ENCODE measurements around the gene SSX1.
"Not testable (repeated sequence)": the region's sequence is repeated elsewhere in the genome, so short reads cannot be mapped to it uniquely, and the experiment has no call there.

The SSX1 gene, protein sequence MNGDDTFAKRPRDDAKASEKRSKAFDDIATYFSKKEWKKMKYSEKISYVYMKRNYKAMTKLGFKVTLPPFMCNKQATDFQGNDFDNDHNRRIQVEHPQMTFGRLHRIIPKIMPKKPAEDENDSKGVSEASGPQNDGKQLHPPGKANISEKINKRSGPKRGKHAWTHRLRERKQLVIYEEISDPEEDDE

DNA sequence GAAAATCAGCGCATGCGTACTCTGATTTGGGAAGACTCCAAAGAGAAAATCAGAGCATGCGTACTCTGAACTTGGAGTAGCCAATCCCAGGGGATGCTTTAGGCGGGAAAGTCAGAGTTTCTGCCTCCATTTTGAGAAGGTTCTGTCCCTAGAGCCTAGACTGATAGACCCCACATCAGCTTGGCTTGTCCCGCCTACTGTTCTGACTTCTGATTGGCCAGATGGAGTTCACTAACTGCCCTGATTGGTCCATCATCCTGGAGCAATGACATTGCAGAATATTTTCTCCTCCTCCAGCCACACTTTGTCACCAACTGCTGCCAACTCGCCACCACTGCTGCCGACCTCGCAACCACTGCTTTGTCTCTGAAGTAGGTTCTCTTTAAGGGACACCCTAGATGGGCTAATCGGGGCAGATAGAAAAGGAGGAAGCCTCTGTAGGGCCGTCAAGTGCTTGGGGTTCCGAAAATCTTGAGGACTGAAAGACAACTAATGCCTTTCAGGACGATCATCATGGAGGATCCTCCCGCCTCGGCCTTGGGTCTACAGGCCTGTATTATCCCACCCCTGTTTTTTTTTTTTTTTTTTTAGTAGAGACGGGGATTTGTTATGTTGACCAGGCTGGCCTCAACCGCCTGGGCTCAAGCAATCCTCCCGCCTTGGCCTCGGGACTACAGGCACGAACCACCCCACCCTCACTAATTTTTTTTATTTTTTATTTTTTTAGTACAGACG, at the start of gene SSX1:
Gene SSX1 (plus strand): TSS at position 331 of the 735 bp plus-strand sequence. CDS start 1,850 bp downstream, outside the sequence.
- DNase-seq, result not testable (repeated sequence)

DNA sequence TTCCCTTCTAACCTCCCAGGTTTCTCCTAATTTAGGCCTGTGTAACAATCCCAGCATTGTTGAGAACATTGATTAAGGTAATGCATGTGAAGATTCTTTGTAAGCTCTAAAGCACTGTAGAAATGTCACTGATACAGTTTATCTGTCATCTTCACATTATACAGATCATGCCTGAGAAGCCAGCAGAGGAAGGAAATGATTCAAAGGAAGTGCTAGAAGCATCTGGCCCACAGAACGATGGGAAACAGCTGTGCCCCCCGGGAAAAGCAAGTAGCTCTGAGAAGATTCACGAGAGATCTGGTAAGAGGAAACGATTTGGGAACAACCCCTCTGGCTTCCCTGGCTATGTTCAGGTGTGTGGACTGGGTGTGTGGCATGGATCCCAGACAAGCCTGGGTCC, 40.9 kb upstream of the SSX1 start:
- not testable (repeated sequence) for DNase-seq

DNA sequence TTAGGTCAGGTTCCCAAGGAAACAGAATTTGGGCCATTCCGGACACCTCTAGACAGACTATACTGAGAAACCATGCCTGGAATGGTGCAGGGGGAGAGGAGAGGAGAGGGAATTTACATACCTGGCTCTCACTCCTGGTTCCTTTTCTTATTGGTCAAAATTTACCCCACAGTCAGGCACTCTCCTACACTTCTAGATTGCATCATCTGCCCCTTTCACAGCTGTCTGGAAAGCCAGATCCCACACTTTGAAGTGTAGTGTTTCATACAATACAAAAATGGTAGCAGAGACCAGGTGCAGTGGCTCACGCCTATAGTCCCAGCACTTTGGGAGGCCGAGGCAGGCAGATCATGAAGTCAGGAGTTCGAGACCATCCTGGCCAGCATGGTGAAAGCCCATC, 31.0 kb upstream of the SSX1 start:
- not testable (repeated sequence) for DNase-seq

DNA sequence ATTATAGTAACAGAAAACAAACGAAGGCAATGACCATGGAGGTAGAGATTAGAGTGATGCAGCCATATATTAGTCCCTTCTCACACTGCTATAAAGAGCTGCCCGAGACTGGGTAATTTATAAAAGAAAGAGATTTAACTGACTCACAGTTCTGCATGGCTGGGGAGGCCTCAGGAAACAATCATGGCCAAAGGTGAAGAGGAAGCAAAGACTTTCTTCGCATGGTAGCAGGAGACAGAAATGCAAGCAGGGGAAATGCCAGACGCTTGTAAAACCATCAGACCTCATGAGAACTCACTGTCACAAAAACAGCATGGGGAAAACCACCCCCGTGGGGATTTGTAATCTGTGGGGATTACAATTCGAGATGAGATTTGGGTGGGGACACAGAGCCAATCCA, 2.2 kb upstream of the SSX1 start:
- not testable (repeated sequence) for DNase-seq

DNA sequence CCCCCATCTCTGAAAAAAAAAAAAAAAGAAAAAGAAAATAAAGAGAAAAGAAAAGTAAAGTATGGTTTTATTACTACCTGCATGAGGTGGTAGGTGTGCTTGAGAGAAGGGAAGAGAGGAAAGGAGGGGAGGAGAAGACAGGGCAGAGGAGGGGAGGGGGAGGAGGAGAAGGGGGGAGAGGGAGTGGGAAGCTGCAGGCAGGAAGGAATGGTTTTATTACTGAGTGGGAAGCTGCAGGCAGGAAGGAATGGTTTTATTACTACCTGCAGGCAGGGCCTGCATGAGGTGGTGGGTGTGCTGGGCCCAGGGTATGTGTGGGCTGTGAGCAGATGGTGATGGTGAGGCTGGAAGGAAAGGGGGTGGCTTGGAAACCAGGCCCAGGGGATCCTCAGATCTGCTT, 19.2 kb downstream of the SSX1 start:
- DNase-seq, result not testable (repeated sequence)

DNA sequence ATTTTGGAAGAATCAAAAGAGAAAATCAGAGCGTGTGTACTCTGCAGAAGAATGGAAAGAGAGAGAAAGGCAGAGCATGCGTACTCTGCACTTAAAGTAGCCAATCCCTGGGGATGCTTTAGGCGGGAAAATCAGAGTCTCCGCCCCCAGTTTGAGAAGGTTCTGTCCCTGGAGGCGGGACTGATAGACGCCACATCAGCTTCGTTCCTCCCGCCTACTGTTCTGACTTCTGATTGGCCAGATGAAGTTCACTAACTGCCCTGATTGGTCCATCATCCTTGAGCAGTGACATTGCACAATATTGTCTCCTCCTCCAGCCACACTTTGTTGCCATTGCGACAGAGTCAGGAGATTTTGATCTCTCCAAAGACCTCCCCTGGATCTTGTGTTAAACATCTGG, 23.8 kb downstream of the SSX1 start:
- DNase-seq, result no peak

DNA sequence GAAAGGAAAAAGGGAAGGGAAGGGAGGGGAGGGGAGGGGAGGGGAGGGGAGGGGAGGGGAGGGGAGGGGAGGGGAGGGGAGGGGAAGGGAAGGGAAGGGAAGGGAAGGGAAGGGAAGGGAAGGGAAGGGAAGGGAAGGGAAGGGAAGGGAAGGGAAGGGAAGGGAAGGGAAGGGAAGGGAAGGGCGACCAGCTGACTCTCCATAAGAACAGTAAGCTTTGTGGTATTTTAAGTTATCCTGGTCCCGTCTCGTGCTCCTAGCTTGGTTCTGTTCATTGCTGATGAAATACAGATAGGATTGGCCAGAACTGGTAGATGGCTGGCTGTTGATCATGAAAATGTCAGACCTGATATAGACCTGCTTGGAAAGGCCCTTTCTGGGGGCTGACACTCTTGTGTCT, 25.5 kb downstream of the SSX1 start:
- DNase-seq, result not testable (repeated sequence)

DNA sequence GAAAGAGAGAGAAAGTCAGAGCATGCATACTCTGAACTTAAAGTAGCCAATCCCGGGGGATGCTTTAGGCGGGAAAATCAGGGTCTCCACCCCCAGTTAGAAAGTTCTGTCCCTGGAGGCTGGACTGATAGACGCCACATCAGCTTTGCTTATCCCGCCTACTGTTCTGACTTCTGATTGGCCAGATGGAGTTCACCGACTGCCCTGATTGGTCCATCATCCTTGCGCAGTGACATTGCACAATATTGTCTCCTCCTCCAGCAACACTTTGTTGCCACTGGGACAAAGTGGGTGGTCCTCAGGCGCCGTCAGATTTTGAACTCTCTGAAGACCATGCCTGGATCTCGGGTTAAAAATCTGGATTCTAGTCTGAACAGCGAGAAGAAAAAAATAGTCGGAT, 51.0 kb downstream of the SSX1 start:
- no peak for DNase-seq

DNA sequence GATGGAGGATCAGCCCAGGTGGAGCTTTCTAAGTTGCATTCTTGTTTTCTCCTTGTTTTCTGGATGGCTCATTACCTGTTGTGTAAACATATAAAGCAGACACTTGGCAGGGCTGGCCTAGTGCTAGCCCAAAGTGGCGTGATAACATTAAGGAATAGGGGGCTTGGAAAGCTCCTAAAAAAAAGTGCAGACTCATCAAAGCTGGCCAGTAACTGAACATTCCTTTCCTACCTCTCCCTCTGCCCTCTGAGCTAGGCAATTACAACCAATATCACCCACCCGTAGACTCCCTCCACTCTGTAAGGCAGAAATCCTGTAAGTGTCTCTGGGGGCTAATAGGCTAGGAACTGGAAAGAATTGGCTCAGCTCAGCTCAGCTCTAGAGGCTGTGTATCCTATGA, 58.8 kb downstream of the SSX1 start:
- DNase-seq, result not testable (repeated sequence)
